Skin epidermis (tissue), 12 donors: ENCODE data around the gene TYW5.
A peak's percentile ranks its signal among the peaks of the same experiment; 100 is the strongest.

Source experiments
- H3K27ac ChIP-seq, 21 experiments: fragments of 200-600 bp; sonication (generic) in 11 of 21; one replicate each; pipeline ENCODE4 v1.5.0; 2020; ENCODE audit warnings: mild to moderate bottlenecking in 3 of 21, inconsistent platforms in 2 of 21, moderate library complexity in 2 of 21
- H3K4me3 ChIP-seq, 7 experiments: fragments of 200-600 bp; sonication (generic) in 2 of 7; one replicate each; pipeline ENCODE4 v1.5.0; 2020; ENCODE audit warnings: inconsistent platforms in 2 of 7, mild to moderate bottlenecking in 2 of 7, moderate library complexity in 1 of 7

TYW5 gene

GRCh38 chr2:199928226-199928625 lies 27.1 kb downstream of the TYW5 start:
- H3K4me3 ChIP-seq, result no peak overlapping the region
- no peak overlapping the region for H3K27ac ChIP-seq

- Histone ChIP-seq H3K27ac (no peak overlapping the region), H3K4me3 (no peak overlapping the region)
Observed at GRCh38 chr2:199926806-199927205, 28.5 kb downstream of the TYW5 start.

GRCh38 chr2:199923924-199924323 lies 31.4 kb downstream of the TYW5 start:
- H3K4me3 ChIP-seq, result no peak overlapping the region
- H3K27ac ChIP-seq, result no peak overlapping the region

- H3K4me3 ChIP-seq, result no peak overlapping the region
- H3K27ac ChIP-seq, result no peak overlapping the region
Observed at GRCh38 chr2:199922856-199923255, 32.4 kb downstream of the TYW5 start.

- Histone ChIP-seq H3K4me3 (no peak overlapping the region), H3K27ac (no peak overlapping the region)
Observed at GRCh38 chr2:199916980-199917379, 38.3 kb downstream of the TYW5 start.

- H3K27ac ChIP-seq, result no peak overlapping the region
- H3K4me3 ChIP-seq, result no peak overlapping the region
Observed at GRCh38 chr2:199914372-199914958, 40.8 kb downstream of the TYW5 start.

- H3K27ac ChIP-seq, result peak overlapping the region in 5 of 21 experiments; percentile 92 to 99 (median 93)
Observed at GRCh38 chr2:199912553-199913114, 42.7 kb downstream of the TYW5 start.

GRCh38 chr2:199911877-199912161 lies 43.5 kb downstream of the TYW5 start:
- Histone ChIP-seq H3K27ac (peak overlapping the region; percentile 81 to 99 (median 94)), H3K4me3 (peak overlapping the region; percentile 68 to 99 (median 81))

More at GRCh38 chr2:199912553-199913114, 42.7 kb downstream of the TYW5 start:
- peak overlapping the region in 4 of 7 experiments; percentile 75 to 86 (median 80) for H3K4me3 ChIP-seq

- peak within 1 kb of the TSS; percentile 68 to 99 (median 81) for H3K4me3 ChIP-seq
Observed at GRCh38 chr2:199911052-199911876, 44.0 kb downstream of the TYW5 start, which contains the start of gene C2orf69. C2orf69 (plus strand) TSS chr2:199911293; CDS start chr2:199911439, 146 bp downstream.

GRCh38 chr2:199910338-199911051 lies 44.8 kb downstream of the TYW5 start:
- H3K4me3 ChIP-seq, result peak overlapping the region; percentile 68 to 99 (median 81)
- H3K27ac ChIP-seq, result peak overlapping the region in 5 of 21 experiments; percentile 92 to 99 (median 98)

More at GRCh38 chr2:199911052-199911876, 44.0 kb downstream of the TYW5 start, which contains the start of gene C2orf69:
- H3K27ac ChIP-seq, result peak within 1 kb of the TSS; percentile 81 to 99 (median 94)

- H3K4me3 ChIP-seq, result no peak overlapping the region
Observed at GRCh38 chr2:199907008-199907714, 48.1 kb downstream of the TYW5 start.

GRCh38 chr2:199903111-199903510 lies 52.2 kb downstream of the TYW5 start:
- no peak overlapping the region for H3K27ac ChIP-seq
- no peak overlapping the region for H3K4me3 ChIP-seq

More at GRCh38 chr2:199907008-199907714, 48.1 kb downstream of the TYW5 start:
- H3K27ac ChIP-seq, result no peak overlapping the region

GRCh38 chr2:199902486-199903110 lies 52.7 kb downstream of the TYW5 start:
- Histone ChIP-seq H3K4me3 (no peak overlapping the region), H3K27ac (no peak overlapping the region)

- no peak overlapping the region for H3K27ac ChIP-seq
- H3K4me3 ChIP-seq, result no peak overlapping the region
Observed at GRCh38 chr2:199901942-199902341, 53.3 kb downstream of the TYW5 start.

- Histone ChIP-seq H3K27ac (no peak overlapping the region), H3K4me3 (no peak overlapping the region)
Observed at GRCh38 chr2:199896617-199897016, 58.7 kb downstream of the TYW5 start.

- Histone ChIP-seq H3K27ac (no peak overlapping the region), H3K4me3 (no peak overlapping the region)
Observed at GRCh38 chr2:199895406-199895805, 59.9 kb downstream of the TYW5 start.

GRCh38 chr2:199883474-199884212 lies 71.6 kb downstream of the TYW5 start:
- no peak overlapping the region for H3K4me3 ChIP-seq
- H3K27ac ChIP-seq, result no peak overlapping the region

GRCh38 chr2:199882667-199883066 lies 72.6 kb downstream of the TYW5 start:
- H3K27ac ChIP-seq, result no peak overlapping the region
- no peak overlapping the region for H3K4me3 ChIP-seq
